Stimulated activated CD4-positive, alpha-beta T cell treated with anti-CD3 and anti-CD28 coated beads, Interleukin-15, amount 100 ng/mL, for 24 hours (primary cell): ENCODE data around the gene GRK5.

Experiments used
- DNase-seq: peaks from one replicate; pipeline ENCODE4 v3.0.0-alpha.2; 2020

GRK5 gene

GRCh38 chr10:119323085-119324016 lies 116.0 kb downstream of the GRK5 start:
- no peak for DNase-seq

DNA sequence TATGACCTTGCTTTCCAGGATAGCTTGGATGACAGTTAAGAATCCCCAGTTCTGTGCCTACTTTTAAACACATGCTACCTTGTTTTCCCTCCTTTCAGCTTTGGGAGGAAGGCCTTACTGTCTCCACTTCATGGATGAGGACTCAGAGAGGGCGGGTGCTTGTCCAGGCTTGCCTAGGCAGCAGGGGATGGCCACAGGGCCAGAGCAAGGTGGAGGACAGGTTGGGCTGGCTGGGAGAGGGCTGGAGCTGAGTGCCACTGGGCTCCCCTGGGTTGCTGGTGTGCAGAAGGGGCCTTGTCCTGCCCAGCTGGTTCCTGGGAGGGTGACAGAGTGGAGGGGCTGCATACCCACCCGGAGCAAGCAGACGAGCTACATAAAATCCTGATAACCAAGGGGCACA lies 117.8 kb downstream of the GRK5 start:
- no peak for DNase-seq

DNA sequence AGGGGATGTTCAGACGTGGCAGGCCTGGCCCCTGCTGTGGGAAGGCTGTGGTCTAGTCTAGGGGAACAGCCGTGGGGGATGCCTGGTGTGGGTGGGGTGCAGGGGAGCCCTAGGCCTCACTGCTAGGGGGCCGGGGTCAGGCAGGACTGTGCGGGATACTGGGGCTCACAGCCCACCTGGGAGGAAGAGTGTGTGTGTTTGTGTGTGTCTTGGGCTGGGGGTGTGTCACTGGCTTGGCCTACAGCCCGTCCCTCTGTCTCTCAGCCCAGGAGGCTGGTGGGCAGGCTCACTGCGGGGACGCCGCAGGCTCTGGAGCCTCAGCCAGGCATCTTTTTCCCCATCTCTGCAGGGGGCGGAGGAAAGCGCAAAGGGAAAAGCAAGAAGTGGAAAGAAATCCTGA lies 118.8 kb downstream of the GRK5 start:
- DNase-seq = no peak

- no peak for DNase-seq
Measured at GRCh38 chr10:119327096-119327745, 119.8 kb downstream of the GRK5 start.

GRCh38 chr10:119328223-119328622 lies 120.9 kb downstream of the GRK5 start:
- DNase-seq = no peak

DNA sequence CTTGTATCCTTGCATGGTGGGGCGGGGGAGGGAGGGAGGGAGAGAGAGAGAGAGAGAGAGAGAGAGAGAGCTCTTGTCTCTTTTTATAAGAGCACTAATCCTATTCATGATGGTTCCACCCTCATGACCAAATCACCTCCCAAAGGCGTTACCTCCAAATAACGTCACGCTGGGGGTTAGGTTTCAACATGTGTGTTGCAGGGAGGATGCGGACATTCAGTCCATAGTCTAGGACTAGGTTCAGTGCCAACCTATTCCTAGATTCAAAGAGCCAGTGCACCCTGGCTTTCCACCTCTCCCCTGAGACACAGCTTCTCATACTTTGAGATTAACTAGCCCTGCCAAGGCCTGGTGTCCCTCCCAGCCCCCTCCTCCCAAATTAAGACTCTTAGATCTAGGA lies 123.0 kb downstream of the GRK5 start:
- no peak for DNase-seq

DNA sequence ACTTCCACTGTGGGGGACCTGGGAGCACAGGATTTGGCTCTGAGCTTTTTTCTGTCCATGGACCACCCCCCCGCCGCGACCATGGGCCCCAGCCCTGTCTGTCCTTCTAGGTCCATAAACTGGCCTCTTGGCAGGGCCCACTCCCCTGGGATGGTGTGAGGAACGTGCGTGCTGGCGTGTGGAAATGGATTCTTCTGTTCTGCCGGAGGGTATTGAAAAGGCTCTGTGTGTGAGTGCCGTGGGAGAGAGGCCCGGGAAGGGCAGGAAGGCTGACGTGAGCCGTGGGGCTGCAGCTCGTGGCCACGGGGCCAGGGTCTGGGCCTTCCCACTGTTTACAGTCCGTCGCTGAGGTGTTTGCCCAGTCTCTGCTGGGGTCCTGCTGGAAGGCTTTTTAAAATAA lies 123.7 kb downstream of the GRK5 start:
- no peak for DNase-seq

GRCh38 chr10:119333146-119333792 lies 125.9 kb downstream of the GRK5 start:
- DNase-seq = peak; percentile 66

GRCh38 chr10:119335671-119336353 lies 128.4 kb downstream of the GRK5 start:
- no peak for DNase-seq

DNA sequence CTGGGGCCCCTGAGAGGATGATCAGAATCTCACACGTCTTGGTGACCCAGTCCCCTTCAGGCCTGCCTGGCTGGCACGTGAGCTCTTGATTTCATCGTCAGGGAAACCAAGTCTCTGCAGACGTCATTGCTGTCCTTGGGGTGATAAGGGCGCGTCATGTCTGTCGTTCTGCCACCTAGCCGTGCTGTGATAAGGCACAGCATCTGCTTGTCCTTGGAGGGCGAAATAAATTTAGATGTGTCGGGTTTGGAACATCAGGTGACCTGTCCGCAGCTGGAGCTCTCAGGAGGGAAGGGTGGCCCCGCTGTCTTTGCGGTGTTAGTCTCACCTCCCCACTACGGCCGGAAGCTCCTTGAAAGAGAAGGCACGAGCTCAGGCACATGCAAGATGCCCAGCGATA lies 129.2 kb downstream of the GRK5 start:
- no peak for DNase-seq

DNA sequence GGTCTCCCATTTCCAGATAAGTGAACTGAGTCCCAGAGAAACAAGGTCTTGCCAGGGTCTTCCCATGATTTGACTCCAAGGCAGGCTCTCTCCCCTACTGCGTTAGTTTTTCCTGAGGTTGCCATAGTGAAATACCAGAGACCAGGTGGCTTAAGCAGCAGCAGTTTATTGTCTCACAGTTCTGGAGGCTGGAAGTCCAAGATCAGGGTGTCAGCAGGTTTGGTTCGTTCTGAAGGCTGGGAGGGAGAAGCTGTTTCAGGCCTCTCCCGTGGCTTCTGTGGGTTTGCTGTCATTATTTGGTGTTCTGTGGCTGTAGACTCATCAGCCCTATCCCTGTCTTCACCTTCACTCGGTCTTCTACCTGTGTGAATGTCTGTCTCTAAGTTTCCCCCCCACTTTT lies 129.9 kb downstream of the GRK5 start:
- DNase-seq = no peak

DNA sequence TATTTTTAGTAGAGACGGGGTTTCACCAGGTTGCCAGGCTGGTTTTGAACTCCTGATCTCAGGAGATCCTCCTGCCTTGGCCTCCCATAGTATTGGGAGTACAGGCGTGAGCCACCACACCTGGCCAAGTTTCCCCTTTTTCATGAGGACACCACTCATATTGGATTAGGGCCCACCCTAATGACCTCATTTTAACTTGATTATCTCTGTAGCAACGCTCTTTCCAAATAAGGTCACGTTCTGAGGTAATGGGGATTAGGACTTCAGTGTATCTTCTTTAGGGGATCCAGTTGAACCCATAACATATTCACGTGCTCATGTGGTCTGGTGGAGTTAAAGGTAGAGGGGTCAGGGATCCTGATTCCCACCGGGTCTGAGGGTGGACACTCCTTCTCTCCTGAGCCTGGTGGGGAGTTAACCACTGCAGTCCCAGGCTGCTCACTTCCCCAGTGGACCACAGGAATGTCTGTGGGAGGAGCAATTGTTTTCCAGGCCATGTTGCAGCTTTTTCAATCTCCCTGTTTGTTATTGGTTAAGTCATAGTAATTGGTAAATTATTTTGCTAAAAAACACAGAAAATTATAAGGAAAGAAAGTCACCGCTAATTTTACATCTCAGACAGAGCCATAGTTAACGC lies 130.5 kb downstream of the GRK5 start:
- DNase-seq = no peak

DNA sequence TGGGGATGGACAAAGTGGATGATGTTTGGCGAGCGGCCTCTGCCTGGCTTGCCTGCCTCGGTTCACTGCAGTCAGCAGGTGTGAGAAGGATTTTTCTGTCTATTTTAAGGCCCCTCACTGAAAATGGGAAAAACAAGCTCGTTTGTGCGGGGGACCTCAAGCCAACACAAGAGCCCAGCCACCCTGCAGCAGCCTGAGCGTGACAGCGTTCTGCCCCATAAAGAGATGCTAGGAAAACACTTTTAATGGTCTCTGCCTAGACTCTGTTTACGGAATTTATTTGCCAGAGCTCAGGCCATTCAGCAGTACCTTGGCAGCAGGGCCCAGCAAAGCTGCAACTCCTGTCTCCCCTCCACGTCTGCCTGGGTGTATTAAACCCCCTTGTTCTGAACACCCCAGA lies 131.7 kb downstream of the GRK5 start:
- no peak for DNase-seq

DNA sequence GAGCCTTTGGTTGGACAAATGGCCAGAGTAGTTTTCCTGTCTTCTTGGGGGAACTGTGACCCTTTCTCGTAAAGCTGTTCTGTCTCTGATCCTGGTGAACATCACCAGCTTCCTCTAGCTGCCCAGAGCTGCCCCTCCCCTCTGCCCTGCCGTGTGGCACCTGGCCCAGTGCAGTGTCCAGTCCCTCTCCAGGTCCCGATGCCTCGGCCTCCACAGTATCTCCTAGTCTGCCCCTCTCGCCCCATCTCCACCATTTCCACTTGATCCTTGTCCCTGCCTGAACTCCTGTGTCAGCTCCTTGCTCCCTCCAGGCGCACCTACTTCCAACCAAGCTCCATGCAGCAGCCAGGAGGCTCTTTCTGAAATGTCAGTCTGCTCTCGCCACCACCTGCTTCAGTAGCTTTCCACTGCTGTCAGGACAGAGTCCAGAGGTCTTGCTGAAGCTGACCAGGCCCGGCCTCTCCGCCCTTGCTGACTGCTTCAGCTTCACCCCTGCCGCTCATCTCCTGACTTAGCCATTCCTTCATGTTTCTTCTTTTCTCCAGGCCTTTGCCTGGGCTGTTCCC lies 133.6 kb downstream of the GRK5 start:
- no peak for DNase-seq

DNA sequence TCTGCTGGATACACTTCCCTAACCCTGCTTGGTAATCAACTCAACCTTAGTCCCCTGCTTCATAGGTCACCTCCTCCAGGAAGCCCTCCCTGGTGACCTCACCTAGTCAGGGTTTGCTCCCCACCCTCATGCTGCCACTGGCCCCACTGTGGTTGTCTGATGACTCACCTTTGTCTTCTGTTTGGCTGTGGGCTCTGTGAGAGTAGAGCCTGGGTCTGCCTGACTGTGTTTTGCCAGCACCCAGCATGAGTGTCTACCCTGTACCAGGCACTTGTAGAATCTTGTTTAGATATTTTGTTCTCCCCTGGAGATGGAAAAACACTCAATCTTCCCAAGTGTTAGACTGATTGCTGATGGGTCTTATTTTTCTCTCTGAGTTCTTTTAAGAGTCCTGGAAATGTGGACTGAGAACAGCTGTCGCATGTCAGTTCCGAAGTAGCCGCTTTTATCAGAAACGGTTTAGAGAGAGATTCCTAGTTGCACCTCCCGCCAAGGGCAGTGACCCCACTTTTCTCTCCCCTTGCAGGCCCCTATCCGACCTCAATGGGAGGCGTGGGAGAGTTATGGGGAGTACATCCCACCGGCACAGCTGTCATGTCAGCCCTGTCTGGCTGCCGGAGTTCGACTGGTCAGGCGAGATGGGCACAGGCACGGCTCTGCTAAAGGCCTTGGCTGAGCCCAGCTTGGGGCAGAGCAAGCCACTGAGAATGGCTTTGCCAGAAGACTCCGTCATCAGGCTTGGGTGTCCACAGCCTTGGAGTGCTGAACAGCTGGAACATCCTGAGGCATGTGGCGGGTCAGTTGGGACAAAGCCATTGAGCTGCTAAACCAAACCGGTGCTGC lies 134.3 kb downstream of the GRK5 start:
- DNase-seq = peak; percentile 63

DNA sequence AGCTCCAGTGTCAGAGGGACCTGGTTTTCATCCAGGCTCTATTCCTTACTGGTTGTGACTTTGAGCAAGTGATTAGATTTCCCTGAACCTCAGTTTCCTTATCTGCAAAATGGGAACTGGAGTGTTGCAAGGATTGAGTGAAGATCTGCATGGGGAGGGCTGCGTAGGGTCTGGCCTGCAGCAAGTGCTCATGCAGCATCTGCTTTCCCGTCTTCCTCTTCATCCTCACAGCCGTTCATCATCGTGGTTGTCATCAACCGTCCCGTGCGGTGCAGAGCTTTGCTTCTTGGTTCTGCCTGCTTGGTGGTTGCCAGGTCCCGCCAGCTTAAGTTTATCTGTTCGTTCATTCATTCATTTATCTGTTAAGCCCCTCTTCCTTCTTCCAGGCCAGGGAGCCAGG lies 135.0 kb downstream of the GRK5 start:
- DNase-seq = no peak

GRCh38 chr10:119343011-119343601 lies 135.7 kb downstream of the GRK5 start:
- DNase-seq = no peak

GRCh38 chr10:119344381-119344780 lies 137.0 kb downstream of the GRK5 start:
- no peak for DNase-seq

DNA sequence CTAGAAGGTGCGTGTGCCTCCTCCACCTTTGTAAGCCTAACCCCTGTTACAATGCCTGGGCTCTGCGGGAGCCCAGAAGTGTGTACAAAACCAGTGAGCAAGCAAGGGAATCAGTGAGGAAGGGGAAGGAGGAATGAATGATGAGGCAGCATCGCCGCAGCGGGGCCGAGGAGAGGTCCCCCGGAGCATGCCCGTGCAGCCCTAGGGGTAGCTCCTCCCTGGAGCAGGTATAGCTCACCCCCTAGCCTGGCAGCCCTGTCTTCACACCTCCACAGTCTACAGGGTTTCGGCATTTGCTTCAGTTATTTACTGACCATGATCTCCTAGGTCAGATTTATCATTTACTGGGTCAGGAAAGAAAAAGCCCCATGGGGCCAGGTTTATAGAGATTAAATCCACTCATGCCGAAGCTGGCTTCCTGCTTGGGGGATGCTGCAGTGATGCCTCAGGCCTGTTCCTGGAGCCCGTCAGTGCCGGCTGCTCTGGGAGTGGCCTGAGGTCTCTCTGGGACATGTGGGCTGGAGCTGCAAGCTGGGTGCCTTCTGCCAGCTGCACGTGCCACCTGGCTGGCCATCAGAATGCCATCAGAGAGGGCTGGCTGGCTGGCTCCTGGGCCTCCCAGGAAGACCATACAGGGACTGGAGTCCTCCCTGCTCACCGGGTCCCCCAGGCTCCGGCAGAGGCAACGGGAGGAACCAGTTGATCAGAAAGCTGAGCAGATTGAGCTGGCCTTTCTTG lies 138.9 kb downstream of the GRK5 start:
- no peak for DNase-seq
